ENCODE results near the gene DNASE1L2. TPM values are rescaled to one million over a fixed set of nuclear protein-coding genes. Genes with fewer than 3 reads are reported as not detected.
"Not testable (repeated sequence)": the region's sequence is repeated elsewhere in the genome, so short reads cannot be mapped to it uniquely, and the experiment has no call there.

The DNASE1L2 gene
- total RNA-seq, 1 donor from 2014 or later, result not detected

- no peak for DNase-seq (ENCODE audit: low spot score)
These were observed 2.8 kb downstream of the DNASE1L2 start for GRCh38 chr16:2238838-2239675.

GRCh38 chr16:2240331-2240730, 4.1 kb downstream of the DNASE1L2 start:
- not testable (repeated sequence) for DNase-seq (ENCODE audit: low spot score)

GRCh38 chr16:2242598-2242997, 6.4 kb downstream of the DNASE1L2 start:
- DNase-seq (ENCODE audit: low spot score), result no peak

DNA sequence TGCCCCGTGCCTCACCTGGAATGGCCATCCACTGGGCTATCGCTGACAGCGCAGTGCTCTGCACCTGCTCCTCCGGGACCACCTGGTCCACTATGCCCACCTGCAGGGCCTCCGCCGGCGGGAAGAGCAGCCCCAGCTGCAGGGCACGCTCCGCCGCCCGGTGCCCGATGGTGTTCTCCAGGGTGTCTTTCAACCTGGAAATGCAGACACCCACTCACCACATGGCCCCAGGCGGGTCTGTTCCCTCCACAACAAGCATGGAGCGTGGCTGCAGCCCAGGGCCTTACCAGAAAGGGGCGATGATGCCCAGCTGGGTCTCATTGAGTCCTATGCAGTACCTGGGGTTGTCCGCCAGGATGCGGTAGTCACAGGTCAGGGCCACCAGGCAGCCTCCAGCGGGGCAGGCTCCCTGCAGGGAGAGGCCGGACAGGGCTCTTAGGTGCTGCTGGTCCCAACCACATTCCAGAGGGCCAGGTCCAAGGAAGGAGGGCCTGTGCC, 6.8 kb downstream of the DNASE1L2 start:
- no peak for DNase-seq (ENCODE audit: low spot score)

DNA sequence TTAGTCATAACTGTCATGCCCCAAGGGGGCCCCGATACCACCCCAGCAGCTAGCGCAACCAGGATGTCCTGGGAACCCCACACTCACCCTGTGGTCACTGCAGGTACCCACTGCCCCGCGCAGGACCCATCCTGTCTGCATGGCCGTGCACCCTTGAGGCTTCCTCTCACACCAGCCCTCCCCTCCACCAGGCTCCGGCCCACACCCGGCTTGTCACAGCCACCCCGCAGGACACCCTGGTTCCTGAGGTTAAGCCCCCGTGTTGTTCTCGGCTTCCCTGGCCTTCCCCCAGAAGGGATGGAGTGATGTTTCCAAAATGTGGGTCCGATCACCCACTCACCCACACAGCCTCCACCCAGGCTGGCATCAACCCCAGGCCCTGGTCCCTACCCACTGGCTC, 7.5 kb downstream of the DNASE1L2 start:
- no peak for DNase-seq (ENCODE audit: low spot score)

- no peak for DNase-seq (ENCODE audit: low spot score)
These were observed 8.1 kb downstream of the DNASE1L2 start for GRCh38 chr16:2244301-2244700.

DNA sequence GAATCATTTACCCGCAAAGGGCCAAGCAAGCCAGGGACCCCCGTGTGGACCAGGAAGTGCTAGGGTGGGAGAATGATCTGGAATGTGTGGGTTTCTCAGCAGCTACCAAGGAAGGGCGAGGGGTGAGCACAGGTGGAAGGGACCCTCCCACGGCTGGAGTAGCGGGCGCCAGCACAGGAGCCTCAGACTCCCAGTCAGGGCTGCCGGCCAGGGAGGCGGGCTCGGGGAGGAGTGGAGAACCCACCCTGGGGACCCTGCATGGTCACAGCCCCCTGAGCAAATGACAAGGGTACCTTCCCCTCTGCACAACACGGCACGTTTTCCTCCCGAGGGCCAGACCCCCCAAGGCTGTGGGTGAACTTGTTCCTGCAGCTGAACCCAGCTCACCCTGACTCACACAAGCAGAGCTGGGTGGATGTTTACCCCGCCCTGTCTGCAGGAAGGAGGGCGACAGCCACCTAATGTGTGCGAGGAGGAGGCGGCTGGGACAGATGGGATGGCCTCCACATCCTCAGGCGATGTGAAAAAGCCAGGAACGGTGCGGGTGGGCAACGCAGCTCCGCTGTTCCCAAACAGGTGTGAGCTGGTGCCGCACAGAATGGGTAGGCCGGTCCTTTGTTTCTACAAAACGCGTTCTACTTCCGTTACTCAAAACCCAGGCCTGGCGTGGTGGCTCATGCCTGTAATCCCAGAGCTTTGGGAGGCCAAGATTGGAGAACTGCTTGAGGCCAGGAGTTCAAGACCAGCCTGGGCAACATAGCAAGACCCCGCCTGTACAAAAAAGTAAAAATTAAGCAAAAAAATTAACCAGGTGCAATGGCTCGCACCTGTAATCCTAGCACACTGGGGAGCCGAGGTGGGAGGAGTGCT, 8.9 kb downstream of the DNASE1L2 start:
- no peak for DNase-seq (ENCODE audit: low spot score)

DNA sequence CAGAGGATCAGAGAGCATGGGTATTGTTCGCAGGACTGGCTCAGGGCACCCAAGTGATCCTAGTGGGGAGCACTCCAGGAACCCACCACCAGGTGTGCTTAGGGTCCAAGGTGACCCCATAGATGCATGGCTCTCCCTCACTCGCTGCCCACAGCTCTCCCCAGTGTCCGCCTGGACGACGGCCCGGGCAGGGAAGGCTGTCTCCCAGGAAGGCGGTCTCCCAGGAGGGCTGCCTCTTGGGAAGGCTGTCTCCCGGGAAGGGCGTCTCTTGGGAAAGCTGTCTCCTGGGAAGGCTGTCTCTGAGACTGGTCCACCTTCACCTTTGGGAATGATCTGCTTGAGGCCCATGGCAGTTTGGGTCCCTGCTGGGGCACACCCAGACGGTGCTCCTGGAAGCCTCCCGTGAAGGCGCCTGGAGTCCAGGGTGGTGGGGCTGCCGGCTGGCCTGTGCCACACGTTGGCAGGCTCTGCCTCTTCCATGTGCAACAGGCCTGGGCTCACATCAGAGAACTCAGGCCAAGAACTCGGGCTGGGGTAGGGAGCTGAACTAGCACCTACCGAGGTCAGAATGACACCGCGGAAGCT, 10.1 kb downstream of the DNASE1L2 start:
- DNase-seq (ENCODE audit: low spot score), result no peak

GRCh38 chr16:2250652-2251295, 14.5 kb downstream of the DNASE1L2 start:
- peak; percentile 13 for DNase-seq (ENCODE audit: low spot score)

- DNase-seq (ENCODE audit: low spot score), result peak; percentile 97
These were observed 15.3 kb downstream of the DNASE1L2 start, which contains the start of gene ECI1 for GRCh38 chr16:2251296-2252111. Gene ECI1, minus strand, starts transcription at chr16:2251587. Its CDS starts 21 bp downstream, at chr16:2251566.

DNA sequence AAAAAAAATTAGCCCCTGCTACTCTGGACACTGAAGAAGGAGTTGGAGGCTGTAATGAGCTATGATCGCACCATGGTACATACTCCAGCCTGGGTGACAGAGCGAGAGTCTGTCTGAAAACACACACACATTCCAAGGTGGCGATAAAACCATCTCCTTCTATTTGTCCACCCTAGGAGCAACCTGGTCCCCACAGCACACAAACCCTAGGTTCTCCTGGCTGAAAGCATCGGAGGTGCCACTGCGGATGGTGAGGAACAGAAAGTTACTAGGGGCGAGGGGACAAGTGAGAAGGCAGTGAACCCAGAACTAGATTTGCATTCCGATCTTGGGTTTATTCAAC, 16.5 kb downstream of the DNASE1L2 start:
- DNase-seq (ENCODE audit: low spot score), result no peak

- no peak for DNase-seq (ENCODE audit: low spot score)
These were observed 17.0 kb downstream of the DNASE1L2 start for GRCh38 chr16:2253293-2253692.

- DNase-seq (ENCODE audit: low spot score), result no peak
These were observed 20.4 kb downstream of the DNASE1L2 start for GRCh38 chr16:2256531-2257140.

GRCh38 chr16:2257726-2258125, 21.5 kb downstream of the DNASE1L2 start:
- no peak for DNase-seq (ENCODE audit: low spot score)

DNA sequence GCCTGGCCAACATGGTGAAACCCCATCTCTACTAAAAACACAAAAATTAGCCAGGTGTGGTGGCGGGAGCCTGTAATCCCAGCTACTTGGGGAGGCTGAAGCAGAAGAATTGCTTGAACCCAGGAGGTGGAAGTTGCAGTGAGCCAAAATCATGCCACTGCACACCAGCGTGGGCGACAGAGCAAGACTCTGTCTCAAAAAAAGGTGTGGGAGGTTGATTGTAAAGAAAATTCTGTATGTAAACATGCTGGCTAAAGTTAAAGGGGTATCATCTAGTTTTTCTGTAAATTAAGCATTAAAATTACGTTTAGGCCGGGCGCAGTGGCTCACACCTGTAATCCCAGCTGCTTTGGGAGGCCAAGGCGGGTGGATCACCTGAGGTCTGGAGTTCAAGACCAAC, 22.3 kb downstream of the DNASE1L2 start:
- not testable (repeated sequence) for DNase-seq (ENCODE audit: low spot score)

DNA sequence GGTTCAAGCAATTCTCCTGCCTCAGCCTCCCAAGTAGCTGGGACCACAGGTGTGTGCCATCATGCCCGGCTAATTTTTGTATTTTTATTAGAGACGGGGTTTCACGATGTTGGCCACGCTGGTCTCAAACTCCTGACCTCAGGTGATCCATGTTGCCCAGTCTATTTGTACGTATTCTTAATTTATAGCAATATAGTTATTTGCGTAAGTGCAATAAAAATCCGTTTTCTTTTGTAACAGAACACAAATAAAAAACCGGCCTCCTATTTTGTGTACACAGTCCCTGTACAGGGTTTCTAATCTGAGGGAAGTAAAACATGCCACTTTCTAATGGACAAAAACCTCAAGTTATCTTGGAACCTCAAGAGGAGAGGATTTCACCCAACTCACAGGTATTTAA, 24.0 kb downstream of the DNASE1L2 start:
- DNase-seq (ENCODE audit: low spot score), result no peak

GRCh38 chr16:2263026-2263425, 26.8 kb downstream of the DNASE1L2 start:
- not testable (repeated sequence) for DNase-seq (ENCODE audit: low spot score)

- not testable (repeated sequence) for DNase-seq (ENCODE audit: low spot score)
These were observed 30.6 kb downstream of the DNASE1L2 start for GRCh38 chr16:2266887-2267286.

DNA sequence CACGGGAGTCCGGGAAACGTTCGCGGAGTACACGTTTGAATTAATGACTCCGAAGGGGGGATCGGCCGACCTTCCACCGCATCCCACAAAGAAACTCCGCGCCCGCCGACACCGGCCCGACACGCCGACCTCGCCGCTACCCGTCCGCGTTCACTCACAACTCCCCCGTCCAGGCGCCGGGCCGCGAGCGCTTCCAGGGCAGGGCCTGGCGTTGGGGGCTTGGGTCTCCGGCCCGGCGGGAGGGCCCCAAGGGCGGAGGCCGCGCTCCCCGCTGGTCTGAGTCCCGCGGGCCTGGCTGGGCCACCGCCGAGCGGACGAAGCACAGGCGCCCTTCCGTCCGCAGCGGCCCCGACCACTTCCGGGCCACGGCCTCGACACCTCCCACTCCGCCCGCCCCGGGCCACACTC, 31.3 kb downstream of the DNASE1L2 start:
- peak; percentile 2 for DNase-seq (ENCODE audit: low spot score)

All from umbilical cord (tissue), 2 donors.